Anterior cingulate cortex (tissue), 58 donors: Measurements from ENCODE around the gene EGFLAM.
"Not testable (repeated sequence)": the region's sequence is repeated elsewhere in the genome, so short reads cannot be mapped to it uniquely, and the experiment has no call there.

Source experiments
- DNase-seq, 58 donors: peaks; one replicate each; lab custom pipeline; 2025; lab: John Stamatoyannopoulos, UW

Gene EGFLAM

GRCh38 chr5:38321978-38322377, 63.6 kb downstream of the EGFLAM start:
- no peak for DNase-seq

GRCh38 chr5:38323645-38324295, 65.4 kb downstream of the EGFLAM start:
- DNase-seq, result no peak

GRCh38 chr5:38329132-38329715, 70.9 kb downstream of the EGFLAM start:
- DNase-seq, result no peak

- DNase-seq, result no peak
Measured at GRCh38 chr5:38330207-38330606, 71.8 kb downstream of the EGFLAM start.

GRCh38 chr5:38331831-38332230, 73.5 kb downstream of the EGFLAM start:
- DNase-seq, result no peak

GRCh38 chr5:38333181-38333580, 74.8 kb downstream of the EGFLAM start:
- DNase-seq, result not testable (repeated sequence)

GRCh38 chr5:38338455-38338854, 80.1 kb downstream of the EGFLAM start:
- DNase-seq, result no peak

GRCh38 chr5:38339446-38339845, 81.1 kb downstream of the EGFLAM start:
- no peak for DNase-seq

- DNase-seq, result no peak
Measured at GRCh38 chr5:38341056-38341455, 82.7 kb downstream of the EGFLAM start.

GRCh38 chr5:38341641-38342040, 83.3 kb downstream of the EGFLAM start:
- no peak for DNase-seq

- DNase-seq, result no peak
Measured at GRCh38 chr5:38342261-38342660, 83.9 kb downstream of the EGFLAM start.

GRCh38 chr5:38344891-38345290, 86.5 kb downstream of the EGFLAM start:
- DNase-seq, result no peak

- no peak for DNase-seq
Measured at GRCh38 chr5:38346593-38346992, 88.2 kb downstream of the EGFLAM start.

- no peak for DNase-seq
Measured at GRCh38 chr5:38347040-38347763, 88.8 kb downstream of the EGFLAM start.

- DNase-seq, result no peak
Measured at GRCh38 chr5:38347896-38348295, 89.5 kb downstream of the EGFLAM start.

GRCh38 chr5:38360323-38361061, 102.1 kb downstream of the EGFLAM start:
- no peak for DNase-seq

GRCh38 chr5:38362713-38363112, 104.4 kb downstream of the EGFLAM start:
- DNase-seq, result no peak

GRCh38 chr5:38364825-38365224, 106.5 kb downstream of the EGFLAM start:
- no peak for DNase-seq

GRCh38 chr5:38367410-38367809, 109.1 kb downstream of the EGFLAM start:
- no peak for DNase-seq

GRCh38 chr5:38367966-38368365, 109.6 kb downstream of the EGFLAM start:
- DNase-seq, result no peak

- DNase-seq, result no peak
Measured at GRCh38 chr5:38369692-38370091, 111.3 kb downstream of the EGFLAM start.
